GM21526 (cell line): ENCODE data around the gene AKAP17A.
"Not testable (repeated sequence)": the region's sequence is repeated elsewhere in the genome, so short reads cannot be mapped to it uniquely, and the experiment has no call there.

Experiments
- ATAC-seq: cut with Tn5 transposase; IDR thresholded peaks from one replicate; pipeline ENCODE4 v1.9.1; 2021; ENCODE audit warnings: moderate library complexity; ENCODE audit not compliant: unreplicated experiment, low FRiP score

AKAP17A gene, protein sequence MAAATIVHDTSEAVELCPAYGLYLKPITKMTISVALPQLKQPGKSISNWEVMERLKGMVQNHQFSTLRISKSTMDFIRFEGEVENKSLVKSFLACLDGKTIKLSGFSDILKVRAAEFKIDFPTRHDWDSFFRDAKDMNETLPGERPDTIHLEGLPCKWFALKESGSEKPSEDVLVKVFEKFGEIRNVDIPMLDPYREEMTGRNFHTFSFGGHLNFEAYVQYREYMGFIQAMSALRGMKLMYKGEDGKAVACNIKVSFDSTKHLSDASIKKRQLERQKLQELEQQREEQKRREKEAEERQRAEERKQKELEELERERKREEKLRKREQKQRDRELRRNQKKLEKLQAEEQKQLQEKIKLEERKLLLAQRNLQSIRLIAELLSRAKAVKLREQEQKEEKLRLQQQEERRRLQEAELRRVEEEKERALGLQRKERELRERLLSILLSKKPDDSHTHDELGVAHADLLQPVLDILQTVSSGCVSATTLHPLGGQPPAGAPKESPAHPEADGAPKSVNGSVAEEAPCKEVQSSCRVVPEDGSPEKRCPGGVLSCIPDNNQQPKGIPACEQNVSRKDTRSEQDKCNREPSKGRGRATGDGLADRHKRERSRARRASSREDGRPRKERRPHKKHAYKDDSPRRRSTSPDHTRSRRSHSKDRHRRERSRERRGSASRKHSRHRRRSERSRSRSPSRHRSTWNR

DNA sequence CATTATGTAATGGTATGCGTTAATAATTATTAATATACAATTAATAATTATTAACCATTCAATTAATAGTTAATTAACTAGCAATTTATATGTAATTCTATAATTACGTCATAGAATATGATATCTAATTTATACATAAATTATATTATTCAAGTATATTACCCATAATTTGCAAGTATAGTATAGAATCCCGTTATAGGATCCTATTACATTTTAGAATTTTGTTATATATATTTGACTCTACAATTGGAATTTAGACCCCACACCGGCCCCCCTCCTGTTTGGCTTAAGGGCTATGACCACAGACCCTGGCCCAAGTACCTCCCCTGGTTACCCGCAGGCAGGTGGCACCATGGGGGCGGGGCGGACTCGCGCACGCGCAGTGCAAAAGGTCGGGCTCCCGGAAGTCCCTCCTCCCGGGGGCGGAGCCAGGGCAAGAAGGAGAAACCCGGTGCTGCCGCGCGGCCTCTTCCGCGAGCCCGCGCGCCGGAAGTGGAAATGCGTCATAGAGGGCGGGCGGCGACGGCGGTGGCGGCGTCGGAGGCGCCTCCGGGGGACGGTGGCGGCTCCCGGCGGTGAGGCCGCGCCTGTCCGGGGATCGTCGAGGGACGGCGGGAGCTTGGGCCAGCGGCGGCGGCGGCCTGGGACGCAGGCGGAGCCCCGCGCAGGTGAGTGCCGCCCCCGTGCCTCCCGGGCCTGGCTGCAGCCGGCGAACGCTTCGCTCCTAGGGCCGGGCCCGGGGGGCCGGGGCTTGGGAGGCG, at the start of gene AKAP17A:
TSS of gene AKAP17A (plus strand) at position 503 of the 761 bp plus-strand sequence. CDS start 1,859 bp downstream, outside the sequence.
- ATAC-seq, result peak; percentile 83

DNA sequence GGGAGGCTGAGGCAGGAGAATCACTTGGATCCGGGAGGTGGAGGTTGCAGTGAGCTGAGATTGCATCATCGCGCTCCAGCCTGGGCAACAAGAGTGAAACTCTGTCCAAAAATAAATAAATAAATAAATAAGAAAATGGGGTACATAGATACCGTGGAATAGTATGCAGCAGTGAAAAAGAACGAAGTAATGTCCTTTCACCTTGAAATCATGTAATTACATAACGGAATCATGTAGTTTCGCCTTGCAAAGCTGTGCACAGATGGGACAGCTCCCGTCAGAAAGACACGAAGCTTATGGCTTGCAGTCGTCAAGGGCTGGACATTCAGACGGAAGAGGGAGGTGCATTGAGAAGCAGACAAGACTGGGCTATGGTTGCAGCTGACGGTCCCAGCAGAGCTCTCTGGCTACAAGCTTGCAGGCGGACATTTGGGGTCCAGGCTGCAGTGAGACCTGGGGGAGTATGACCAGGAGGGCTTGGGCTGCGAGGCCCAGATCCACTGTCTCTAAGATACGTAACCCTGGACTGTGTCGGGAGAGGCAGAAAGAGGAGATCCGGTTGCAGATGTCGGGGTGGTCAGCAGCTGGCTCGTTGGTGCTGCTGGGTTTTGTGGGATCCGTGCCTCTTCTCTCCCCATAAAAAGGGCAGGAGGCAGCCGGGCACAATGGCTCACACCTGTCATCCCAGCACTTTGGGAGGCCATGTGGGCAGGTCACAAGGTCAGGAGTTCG, 48.2 kb upstream of the AKAP17A start:
- ATAC-seq, result no peak

DNA sequence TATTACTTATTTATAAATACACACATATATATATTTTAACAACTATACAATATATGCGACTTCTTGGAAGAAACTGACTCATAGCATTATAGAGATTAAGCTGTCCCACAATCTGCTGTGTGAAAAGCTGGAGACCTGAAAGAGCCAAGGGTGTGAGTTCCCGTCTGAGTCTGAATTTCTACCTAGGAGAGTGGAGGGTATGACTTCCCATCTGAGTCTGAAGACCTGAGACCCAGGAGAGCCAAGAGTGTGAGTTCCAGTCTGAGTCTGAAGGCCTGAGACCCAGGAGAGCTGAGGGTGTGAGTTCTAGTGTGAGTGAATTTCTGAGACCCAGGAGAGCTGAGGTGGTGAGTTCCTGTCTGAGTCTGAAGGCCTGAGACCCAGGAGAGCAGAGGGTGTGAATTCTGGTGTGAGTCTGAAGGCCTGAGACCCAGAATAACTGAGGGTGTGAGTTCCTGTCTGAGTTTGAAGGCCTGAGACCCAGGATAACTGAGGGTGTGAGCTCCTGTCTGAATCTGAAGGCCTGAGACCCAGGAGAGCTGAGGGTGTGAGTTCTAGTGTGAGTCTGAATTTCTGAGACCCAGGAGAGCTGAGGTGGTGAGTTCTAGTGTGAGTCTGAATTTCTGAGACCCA, 45.5 kb upstream of the AKAP17A start:
- no peak for ATAC-seq

DNA sequence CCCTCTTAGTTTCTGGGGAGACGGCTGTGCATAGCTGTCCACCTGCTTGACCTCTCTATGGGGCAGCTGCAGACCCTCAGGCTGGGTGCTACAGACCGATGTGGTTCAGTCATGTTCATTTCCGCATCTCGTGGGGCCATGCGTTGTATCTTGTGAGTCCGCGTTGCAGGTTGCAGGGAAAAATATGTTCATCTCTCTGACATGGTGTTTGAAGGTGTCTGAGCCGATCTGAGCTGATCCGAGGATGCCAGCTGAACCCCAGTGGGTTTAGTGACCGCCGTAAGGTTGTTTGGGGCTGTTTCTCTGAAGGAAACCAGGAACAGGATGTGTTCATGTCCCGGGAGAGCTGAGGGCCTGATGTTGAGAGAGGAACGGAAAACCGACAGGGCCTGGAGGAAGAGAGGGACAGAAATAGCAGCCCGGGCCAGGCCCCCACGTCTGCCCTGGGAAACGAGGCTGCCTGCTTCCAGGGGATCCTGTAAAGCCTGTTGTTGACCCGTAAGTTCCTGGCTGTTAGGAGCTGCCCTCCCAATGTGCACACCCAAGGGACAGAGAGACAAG, 44.6 kb upstream of the AKAP17A start:
- ATAC-seq, result no peak

DNA sequence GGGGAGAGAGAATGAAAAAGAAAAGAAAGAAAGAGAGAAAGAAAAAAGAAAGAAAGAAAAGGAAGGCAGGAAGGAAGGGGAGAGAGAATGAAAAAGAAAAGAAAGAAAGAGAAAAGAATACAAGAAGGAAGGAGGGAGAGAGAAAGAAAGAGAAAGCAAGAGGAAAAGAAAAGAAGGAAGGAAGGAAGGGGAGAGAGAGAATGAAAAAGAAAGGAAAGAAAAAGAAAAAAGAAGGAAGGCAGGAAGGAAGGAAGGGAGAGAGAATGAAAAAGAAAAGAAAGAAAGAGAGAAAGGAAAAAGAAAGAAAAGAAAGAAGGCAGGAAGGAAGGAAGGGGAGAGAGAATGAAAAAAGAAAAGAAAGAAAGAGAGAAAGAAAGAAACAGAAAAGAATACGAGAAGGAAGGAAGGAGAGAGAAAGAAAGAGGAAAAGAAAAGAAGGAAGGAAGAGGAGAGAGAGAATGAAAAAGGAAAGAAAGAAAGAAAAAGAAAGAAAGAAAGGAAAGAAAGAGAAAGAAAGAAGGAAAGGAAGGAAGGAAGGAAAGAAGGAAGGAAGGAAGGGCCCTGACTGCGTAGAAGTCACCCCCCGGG, 39.4 kb upstream of the AKAP17A start:
- ATAC-seq, result no peak

DNA sequence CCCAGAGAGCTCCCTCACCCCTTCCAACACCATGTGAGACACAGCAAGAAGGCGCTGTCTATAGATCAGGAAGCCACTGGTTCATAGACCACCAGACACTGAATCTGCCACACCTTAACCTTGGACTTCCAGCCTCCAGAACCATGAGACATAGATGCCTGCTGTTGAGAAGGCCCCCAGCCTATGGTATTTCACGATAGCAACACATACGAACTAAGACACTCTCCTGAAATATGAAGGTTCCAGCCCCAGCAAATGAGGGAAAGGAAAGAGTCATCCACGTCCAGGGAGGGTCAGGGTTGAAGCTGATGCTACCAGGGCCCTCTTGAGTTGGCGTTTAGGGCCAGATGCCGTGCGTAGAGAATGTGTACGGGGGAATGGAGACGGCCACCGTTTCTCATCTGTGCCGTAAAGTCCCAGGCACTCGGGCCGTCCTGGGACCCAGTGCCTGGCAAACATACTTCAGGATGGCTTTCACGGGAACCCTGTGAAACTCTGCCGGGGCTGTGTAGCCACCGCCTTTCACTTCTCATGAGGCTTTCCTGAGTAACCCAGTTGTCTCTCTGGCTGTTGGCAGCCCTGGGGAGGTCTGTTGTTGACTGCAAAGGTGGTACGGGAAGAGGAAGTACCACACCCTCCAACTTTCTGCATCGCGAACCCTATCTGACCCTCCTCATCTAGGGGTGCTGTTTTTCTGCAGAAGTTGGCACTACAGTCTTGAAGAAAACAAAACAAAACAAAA, 36.8 kb upstream of the AKAP17A start:
- no peak for ATAC-seq

DNA sequence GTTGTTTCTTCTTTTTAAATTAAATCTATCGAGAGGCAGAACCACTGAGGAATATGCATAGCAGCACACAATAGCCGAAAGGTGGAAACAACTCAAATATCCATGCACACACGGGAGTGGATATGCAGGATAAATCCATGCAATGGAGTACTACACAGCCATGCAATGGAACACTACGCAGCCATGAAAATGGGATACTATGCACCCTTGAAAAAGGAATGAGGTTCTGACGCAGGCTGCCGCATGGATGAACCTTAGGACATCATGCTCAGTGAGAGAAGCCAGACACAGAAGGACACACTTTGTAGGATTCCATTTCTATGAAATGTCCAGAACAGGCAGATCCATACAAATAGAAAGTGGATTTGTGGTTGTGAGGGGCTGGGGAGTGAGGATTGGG, 36.0 kb upstream of the AKAP17A start:
- no peak for ATAC-seq

DNA sequence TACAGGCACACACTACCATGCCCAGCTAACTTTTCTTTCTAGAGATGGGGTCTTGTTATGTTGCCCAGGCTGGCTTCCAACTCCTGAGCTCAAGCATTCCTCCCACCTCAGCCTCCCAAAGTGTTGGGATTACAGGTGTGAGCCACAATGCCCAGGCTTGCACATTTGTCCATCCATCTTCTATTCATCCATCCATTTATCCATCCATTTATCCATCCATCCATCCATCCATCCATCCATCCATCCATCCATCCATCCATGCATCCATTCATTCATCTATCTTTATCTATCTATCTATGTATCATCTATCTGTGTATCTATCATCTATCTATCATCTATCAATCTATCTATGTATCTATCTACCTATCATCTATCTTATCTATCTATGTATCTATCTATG, 34.0 kb upstream of the AKAP17A start:
- ATAC-seq, result not testable (repeated sequence)

DNA sequence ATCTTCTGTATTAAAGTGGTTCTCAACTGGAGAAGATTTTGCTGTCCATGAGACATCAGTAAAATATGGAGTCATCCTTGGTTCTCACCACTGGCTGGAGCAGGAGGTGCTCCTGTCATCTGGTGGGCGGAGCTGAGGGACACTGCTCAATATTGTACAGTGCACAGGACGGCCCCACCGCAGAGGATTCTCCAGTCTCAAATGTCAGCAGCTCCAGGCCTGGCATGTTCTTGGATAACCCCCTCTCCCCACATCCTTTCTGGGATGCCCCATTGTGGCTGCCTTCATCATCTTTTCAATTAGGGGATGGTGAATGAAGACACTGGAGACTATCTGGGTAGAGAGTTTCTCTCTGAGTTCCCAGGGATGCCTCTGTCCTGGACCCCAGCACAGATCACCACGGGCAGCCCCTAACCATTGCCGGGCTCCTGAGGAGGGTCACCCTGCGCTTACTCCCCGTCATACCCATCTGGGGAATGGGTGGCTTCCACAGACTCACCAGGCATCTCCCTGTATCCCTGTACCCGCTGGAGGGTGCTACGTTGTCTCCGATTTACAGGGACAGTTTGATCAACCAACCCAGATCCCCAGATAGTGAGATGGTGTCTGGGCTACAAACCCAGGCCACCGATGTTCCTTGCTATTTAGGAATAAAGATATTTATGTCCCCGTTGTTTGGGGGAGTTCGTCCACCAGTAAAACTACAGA, 32.5 kb upstream of the AKAP17A start:
- ATAC-seq, result no peak

DNA sequence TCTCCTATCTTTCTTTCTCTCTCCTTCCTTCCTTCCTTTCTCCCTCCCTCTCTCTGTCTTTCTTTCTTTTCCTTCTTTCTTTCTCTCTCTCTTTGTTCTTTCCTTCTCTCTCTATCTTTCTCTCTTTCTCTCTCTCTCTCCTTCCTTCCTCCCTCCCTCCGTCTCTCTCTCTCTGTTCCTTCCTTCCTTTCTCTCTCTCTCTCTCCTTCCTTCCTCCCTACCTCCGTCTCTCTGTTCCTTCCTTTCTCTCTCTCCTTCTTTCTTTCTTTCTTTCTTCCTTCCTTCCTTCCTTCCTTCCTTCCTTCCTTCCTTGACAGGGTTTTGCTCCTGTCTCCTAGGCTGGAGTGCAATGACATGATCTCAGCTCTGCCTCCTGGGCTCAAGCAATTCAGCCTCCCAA, 30.2 kb upstream of the AKAP17A start:
- no peak for ATAC-seq

DNA sequence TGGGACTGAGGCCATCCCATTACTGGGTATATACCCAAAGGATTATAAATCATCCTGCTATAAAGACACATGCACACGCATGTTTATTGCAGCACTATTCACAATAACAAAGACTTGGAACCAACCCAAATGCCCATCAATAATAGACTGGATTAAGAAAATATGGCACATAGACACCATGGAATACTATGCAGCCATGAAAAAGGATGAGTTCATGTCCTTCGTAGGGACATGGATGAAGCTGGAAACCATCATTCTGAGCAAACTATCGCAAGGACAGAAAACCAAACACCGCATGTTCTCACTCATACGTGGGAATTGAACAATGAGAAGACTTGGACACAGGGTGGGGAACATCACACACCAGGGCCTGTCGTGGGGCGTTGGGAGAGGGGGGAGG, 27.3 kb upstream of the AKAP17A start:
- not testable (repeated sequence) for ATAC-seq

DNA sequence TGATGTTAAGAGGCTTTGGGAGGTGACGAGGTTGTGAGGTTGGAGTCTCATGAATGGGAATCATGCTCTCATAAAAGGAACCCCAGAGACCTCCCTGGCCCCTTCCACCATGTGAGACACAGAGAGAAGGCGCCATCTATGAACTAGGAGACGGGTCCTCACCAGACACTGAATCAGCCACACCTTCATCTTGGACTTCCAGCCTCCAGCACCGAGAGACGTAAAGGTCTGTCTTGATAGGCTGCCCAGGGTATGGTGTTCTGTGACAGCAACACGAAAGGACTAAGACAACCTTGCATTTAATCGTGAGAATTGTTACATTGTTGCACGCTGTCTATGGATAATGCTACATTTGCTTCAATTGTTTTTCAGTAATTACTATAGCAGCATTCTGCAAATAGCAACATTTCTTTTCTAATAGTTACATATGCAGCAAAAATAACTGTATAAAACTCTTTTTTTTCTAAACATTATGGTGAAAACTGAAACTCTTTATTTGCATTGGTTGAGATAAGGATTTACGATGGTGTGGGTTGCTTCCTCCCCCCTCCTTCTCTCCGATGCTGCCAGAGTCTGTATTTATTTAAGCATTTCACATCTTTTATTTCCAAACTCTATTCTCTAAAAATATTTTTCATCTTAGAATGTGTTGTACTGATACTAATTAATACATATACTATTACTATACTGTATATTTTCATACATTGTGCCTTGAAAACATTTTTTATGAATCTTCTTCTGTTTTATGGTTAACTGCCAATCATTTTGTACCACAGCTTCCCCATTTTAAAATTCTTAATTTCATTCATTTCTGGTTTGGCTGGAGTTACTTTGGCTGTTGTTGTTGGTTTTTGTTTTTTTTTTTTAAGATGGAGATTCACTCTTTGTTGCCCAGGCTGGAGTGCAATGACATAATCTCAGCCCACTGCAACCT, 26.4 kb upstream of the AKAP17A start:
- no peak for ATAC-seq

DNA sequence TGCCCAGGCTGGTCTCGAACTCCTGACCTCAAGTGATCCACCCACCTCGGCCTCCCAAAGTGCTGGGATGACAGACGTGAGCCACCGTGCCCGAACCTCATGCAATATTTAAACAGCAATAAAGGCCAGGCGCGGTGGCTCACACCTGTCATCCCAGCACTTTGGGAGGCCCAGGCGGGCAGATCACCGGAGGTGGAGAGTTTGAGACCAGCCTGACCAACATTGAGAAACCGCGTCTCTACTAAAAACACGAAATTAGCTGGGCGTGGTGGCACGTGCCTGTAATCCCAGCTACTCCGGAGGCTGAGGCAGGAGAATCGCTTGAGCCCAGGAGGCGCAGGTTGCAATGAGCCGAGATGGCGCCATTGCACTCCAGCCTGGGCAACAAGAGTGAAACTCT, 17.2 kb upstream of the AKAP17A start:
- not testable (repeated sequence) for ATAC-seq

DNA sequence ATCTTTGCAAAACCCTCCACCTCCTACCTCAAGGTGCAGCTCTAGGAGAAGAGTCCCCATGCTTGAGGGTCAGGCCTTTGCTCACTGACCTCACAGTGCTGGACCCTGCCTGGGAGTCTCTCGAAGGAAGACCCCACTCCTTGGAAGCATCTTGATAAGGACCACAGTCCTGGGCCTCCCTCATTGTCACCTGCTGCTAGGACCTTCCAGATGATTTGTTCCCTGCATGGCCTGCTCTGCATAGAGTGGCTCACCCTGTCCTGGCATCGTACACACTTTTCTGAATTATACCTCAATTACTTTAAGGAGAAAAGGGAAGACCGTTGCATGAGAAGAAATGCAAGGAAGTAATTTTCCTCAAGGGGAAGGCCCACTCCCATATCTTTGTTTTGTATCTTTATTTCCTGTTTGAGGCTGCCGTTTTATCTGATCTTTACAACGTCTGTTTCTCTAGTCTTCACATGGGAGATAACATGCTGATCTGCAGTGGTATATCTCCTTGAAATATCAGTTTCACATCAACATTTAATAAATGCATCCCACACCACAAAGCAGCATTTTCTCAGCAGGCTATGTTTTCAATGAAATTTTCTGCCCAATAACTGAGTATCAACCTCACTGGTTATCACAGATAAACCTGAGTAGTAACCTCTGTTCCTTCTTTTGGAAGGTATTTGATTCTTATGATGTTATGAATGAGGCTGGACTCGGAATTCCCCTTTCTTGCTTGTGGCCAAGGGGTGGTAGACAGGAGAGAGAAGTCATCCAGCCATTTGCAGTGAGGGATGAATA, 15.0 kb upstream of the AKAP17A start:
- ATAC-seq, result no peak

DNA sequence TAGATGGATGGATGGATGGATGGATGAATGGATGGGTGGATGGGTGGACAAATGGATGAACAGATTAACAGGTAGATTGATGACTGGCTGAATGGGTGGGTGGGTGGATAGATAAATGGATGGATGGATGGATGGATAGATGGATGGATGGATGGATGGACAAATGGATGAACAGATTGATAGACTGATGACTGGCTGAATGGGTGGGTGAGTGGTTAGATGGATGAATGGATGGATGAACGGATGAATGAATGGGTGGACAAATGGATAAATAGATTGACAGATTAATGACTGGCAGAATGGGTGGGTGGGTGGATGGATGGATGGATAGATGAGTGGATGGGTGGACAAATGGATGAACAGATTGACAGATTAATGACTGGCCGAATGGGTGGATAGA, 13.6 kb upstream of the AKAP17A start:
- no peak for ATAC-seq

DNA sequence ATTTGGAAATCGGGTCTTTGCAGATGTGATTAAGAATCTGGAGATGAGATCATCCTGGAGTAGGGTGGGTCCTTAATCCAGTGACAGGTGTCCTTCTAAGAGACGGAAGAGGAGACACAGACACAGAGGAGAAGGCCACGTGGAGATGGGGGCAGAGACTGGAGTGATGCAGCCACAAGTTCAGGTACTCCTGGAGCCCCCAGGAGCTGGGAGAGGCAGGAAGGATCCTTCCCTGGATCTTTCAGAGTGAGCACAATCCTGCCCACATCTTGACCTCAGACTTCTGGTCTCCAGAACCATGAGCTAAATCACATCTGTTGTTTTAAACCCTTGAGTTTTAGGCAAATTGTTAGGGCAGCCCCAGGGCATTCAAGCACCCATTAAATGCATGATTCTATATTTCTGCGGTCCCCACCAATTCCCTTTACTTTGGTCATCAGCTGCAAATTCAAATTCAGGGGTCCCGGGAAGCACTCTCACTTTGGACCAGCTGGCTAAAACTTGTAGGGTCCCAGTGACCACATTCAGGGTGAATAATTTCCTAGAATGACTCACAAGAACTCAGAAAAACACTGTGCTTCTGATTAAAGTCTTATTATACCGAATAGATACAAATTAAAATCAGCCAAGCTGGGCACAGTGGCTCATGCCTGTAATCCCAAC, 12.8 kb upstream of the AKAP17A start:
- no peak for ATAC-seq
